Glomerular visceral epithelial cell (primary cell): Measurements from ENCODE around the gene GGPS1.
A peak's percentile ranks its signal among the peaks of the same experiment; 100 is the strongest.
"Not testable (repeated sequence)": the region's sequence is repeated elsewhere in the genome, so short reads cannot be mapped to it uniquely, and the experiment has no call there.

ENCODE experiments used
- DNase-seq: peaks from one replicate; pipeline ENCODE4 v3.0.0-alpha.2; 2016; ENCODE audit errors: extremely low spot score

The GGPS1 gene

DNA sequence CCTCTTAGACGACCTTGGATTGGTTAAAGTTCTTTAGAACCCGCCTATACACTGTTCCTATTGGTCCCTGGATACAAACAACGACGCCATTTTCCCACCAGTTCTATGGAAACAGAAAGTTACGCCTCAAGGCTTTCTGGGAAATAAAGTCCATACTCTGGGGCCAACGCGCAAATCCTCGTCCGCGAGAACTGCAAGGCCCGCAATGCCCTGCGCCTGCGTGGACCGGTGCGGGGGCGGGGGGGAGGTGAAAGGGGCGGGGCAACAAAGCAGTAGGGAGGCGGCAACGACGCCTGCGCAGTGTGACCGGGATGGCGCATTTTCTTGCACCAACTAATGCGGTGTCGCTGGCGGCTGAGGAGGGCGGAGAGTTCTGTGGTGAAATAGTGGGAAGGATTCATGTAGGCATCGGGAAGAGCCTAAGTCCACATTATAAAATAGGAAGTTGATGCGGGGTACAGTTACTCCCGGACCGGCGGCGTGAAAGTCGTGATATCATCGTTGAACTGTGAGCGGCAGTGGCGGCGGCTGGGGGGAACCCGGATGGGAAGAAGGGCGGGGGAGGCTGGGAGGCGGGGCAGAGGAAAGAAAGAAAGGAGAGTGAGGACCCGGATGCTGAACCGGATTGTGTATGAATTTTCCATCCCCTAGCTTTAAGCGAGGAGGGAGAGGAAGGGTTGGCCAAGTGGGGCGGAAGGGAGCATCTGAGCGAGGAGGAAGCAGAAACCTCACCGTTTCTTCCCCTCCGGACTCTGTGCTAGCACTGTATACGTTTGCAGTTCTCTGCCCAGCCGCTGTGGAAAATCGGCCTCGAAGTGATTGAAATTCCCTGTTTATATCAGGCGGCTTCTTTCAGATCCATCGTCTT is at the start of gene GGPS1:
Gene GGPS1, plus strand, starts transcription at position 300 of the 868 bp plus-strand sequence. CDS start 6,695 bp downstream, outside the sequence.
- DNase-seq = peak; percentile 100

DNA sequence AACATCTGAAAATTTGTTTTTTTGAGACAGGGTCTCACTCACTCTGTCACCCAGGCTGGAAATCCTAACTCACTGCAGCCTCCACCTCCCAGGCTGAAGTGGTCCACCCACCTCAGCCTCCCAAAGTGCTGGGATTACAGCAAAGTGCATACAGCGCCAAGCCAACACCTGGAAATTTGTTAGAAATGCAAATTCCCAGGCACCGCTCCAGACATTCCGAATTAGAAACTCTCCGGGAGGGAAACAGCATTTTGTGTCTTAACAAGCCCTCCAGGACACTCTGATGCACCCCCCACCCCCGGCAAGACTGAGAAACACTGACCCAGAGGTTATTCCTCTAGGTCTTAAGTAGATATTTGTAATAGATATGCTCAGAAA is 49.5 kb upstream of the GGPS1 start:
- DNase-seq = no peak

DNA sequence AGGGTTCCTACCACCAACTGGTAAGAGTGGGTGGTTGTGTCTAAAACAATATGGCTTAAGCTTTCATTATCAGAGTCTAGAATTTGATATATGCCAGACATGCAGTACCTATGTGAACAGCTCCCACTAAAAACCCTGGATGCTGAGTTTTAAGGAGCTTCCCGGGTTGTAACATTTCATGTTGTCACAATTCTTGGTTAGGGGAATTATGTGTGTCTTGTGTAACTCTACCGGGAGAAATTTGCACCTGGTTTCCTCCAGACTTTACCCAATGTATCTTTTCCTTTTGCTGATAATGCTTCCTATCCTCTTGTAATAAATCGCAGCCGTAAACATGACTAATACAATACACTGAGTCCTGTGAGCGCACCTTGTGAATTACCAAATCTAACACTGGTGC is 48.7 kb upstream of the GGPS1 start:
- no peak for DNase-seq

DNA sequence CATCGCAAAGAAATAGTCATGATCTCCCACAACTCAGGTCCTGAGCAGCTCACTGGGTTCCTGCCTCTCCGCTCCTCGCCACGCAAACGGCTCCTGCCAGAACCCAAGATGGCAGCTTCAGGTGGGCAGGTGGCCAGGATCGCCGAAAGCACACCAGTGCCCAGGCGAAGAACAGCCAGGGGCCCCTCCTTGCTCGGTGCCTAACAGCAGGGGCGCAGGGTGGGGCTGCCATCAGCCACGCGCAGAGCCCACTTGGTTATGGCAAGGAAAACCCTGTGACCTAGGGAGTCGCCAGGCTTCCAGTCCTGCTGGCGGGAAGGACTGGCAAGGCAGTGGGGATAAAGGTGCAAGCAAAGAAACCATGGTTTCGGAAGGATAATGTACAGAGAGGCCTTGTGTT is 47.9 kb upstream of the GGPS1 start:
- DNase-seq = no peak

DNA sequence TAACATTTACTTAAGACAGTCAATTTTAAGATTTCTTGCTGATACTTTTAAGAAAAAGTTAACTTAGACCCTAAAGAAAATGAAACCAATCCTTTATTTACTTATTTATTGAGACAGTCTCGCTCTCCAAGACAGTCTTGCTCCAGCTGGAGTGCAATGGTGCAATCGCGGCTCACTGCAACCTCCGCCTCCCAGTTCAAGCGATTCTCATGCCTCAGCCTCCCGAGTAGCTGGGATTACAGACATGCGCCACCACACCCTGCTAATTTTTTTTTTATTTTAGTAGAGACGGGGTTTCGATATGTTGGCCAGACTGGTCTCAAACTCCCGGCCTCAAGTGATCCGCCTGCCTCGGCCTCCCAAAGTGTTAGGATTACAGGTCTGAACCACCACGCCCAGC is 44.7 kb upstream of the GGPS1 start:
- not testable (repeated sequence) for DNase-seq

DNA sequence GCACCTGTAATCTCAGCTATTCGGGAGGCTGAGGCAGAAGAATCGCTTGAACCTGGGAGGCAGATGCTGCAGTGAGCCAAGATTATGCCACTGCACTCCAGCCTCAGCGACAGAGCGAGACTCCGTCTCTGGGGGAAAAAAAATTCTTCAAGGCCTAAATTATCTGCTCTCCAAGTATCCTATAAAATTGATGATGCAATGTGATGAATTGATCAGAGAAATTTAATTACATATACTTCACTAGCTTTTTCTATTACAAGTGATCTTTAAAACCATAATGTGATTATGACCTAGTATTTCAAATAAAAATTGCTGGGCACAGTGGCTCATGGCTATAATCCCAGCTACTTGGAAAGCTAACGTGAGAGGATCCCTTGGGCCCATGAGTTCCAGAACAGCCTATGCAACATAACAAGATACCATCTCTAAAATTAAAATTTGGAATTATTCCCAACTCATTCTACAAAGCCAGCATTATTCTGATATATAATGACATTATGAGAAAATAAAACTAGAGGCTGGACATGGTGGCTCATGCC is 44.1 kb upstream of the GGPS1 start:
- no peak for DNase-seq

DNA sequence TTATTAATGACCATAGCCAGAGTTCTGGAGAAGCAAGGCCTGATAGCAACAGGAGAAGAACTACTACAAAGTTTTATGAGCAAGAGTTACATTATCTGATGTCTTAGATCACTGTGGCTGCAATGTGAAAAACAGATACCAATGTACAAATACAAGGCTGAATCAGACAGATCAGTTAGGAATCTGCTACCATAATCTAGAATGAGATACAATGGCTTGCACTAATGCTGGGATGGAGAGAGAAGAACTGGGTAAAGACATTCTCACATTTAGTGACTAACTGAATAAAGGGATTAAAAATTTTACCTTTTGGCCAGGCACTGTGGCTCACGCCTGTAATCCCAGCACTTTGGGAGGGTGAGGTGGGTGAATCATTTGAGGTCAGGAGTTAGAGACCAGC is 41.7 kb upstream of the GGPS1 start:
- DNase-seq = no peak

DNA sequence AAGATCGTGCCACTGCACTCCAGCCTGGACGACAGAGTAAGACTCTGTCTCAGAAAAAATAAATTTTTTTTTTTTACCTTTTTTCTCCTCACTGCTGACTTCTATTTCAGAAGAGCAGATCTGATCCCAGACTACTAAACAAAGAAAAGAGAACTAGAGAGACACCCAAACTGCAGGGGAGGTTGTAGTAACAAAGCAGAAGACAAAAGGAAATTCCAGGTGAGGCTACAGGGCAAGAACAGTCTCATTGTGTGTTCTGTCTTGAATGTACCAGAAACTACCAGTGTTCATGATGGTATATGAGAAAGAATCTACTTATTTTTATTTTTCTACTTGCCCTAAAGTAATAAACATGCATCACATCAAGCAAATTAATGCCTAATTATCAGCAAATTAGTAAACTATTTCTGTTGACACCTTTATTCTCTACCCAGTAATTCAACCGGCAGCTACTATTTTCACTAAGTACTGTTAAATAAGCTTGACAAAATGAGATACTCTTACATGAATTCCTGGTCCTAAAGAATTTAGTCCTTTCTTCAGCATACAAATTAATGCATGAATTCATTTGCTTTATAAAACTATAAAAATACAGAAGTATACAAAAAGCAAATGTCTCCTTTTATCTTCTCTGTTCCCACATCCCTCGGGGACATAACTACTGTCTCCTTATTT is 41.0 kb upstream of the GGPS1 start:
- DNase-seq = no peak

DNA sequence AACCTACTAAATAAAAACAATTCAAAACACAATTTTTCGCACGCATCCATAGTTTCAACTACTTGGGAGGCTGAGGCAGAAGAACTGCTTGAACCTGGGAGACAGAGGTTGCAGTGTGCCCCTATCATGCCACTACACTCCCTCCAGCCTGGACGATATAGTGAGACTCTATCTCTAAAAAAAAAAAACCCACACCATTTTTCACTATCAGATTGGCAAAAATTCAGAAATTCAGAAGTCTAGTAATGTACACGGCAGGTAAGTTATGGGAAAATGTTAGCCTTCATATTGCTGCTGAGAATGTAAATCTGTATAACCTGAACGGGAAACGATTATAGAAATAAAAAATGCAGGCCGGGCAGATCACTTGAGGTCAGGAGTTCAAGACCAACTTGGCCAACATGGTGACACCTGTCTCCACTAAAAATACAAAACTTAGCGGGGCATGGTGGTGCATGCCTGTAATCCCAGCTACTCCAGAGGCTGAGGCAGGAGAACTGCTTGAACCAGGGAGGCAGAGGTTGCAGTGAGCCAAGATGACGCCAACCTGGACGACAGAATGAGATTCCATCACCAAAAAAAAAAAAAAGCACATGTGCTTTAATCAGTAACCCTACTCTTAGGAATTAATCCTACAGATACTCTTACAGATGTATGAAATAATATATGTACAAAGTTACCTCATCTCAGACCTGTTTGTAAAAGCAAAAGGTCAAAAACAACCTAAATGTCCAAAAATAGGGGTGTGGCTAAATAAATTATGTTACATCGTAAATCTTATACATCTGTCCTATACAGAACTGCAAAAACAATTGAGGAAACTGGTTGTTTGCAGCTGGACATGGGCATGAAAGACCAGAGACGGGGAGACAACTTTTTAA is 38.3 kb upstream of the GGPS1 start:
- DNase-seq = no peak

DNA sequence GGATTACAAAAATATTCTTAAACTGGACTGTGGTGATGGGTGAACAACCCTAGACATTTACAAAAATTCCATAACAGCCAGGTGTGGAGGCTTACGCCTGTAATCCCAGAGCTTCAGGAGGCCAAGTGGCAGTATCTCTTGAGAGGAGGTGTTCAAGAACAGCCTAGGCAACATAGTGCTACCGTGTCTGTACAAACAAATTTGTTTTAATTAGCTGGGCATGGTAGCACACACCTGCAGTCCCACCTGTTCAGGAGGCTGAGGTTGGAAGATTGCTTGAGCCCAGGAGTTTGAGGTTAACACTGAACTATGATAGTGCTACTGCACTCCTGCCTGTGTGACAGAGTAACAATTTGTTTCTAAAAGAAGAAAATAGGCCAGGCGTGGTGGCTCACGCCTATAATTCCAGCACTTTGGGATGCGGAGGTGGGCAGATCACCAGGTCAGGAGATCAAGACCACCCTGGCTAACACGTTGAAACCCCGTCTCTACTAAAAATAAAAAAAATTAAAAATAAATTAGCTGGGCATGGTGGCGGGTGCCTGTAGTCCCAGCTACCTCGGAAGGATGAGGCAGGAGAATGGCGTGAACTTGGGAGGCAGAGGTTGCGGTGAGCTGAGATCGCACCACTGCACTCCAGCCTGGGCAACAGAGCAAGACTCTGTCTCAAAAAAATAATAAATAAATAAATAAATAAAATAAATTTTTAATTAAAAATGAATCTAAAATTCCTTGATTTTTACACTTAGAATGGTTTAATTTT is 37.4 kb upstream of the GGPS1 start:
- no peak for DNase-seq

DNA sequence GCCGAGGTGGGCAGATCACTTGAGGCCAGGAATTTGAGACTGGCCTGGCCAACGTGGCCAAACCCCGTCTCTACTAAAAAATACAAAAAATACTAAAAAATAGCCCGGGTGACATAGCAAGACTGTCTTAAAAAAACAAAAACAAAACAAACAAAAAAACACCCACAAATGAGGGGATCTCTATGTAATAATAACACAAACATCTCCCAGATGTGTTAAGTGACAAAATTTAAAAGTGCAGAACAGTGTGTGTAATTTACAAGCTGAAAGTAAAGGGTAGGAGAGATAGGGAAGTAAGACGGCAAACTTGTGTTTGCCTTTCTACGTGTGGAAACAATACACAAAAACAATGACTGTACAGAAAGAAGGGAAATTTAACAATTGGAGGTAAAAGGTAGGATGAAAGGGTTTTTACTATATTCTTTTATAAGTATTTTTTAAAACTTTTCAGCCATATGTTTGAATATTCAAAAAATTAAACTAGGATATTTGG is 36.7 kb upstream of the GGPS1 start:
- no peak for DNase-seq

DNA sequence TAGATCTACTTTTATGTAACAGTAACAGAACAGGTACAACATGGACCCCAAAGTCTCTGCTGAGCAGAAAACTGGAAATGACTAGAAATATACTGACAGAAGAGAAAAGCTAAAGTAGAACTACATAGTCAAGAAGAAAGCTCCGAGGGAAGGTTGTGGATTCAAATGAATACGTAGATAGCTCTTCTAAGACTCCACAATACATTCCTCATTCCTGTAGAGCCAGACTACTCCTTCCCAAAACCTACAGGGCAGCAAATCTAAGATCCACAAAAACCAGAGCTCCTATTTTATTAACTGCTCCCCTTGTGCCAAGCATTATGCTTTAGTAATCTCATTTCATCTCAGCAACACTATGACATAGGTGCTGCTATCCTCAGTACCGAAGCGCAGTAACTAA is 35.6 kb upstream of the GGPS1 start:
- no peak for DNase-seq

DNA sequence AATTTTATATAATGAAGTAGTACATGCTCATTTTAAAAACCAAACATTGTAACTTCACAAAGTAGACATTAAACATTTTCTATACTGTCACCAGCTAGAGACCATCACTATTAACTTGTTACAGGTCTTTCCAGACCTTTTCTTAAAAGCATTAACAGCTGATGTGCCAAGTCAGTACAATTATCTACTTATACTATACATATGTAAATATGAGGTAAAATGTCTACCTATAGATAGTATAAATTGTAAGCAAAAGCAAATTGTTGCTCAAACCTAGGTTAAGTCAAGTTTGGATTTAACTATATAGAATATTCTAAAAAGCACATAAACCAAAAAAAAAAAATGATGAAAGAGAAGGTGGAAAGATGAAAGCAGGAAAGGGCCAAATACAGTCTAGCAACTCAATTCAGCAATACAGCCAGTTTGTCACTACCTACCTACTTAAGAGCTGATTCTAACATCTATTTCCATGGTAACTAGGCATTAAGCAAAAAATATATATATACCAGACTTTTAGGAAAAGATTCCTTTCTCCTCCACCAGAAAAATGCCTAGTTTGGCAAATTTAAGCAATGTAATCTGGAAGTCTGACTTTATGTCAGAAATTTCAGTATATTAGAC is 34.9 kb upstream of the GGPS1 start:
- DNase-seq = no peak

DNA sequence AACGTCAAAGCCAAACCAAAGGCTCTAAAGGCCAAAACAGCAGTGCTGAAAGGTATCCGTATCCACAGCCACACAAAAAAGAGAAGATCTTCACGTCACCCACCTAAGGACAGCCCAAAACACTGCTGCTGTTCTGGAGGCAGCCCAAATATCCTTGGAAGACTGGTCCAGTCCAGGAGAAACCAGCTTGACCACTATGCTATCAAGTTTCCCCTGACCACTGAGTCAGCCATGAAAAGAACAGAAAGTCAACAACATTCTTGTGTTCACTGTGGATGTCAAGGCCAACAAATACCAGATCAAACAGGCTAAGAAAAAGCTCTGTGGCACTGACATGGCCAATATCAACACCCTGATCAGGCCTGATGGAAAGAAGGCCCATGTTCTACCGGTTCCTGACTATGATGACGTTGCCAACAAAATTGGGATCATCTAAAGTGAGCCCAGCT is 32.4 kb upstream of the GGPS1 start:
- no peak for DNase-seq

DNA sequence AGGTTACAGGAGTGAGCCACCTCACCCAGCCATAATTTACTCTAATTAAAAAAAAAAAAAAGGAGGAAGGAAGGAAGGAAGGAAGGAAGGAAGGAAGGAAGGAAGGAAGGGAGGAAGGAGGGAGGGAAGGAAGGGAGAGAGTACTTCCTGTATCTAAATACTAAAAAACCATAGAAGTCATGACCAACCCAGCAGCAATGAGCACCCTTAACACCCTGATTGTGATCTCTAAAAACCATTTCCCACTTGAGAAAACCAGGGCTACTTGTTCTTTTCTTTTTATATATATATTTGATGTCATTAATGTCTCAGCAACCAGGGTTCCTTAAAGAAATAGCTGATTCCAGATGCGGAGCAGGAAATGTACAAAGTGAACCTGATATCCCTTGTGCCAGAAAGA is 31.6 kb upstream of the GGPS1 start:
- no peak for DNase-seq

DNA sequence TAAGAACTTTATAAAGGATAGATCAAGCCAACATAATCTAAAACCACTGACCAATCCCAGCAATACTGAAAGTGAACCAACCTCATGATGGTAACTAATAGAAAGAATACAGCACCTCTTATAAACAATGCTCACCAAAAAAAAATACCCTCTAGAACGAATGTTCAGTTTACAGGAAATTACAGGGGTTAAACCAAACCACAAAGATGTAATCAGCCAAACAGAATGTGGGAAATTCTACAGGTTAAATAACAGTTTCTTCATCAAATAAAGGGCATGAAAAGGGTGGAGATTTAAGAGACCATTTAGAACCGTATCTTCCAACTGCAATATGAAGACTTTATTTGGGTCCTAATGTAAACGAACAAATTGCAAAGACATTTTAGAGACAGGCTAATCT is 30.8 kb upstream of the GGPS1 start:
- DNase-seq = no peak

DNA sequence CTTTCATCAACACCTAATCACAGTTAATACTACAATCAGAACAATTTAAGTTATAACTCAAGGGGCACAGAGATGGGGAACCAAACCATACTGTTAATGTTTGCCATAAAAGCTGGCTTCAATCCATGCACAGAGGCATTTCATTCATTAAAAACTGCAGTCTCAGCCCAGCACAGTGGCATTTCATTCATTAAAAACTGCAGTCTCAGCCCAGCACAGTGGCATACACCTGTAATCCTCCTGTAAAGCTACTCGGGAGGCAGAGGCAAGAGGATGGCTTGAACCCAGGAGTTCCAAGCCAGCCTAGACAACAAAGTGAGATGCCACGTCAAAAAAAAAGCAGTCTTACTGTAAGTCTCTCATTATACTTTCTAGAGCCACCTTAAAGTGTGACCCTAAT is 29.6 kb upstream of the GGPS1 start:
- DNase-seq = no peak

DNA sequence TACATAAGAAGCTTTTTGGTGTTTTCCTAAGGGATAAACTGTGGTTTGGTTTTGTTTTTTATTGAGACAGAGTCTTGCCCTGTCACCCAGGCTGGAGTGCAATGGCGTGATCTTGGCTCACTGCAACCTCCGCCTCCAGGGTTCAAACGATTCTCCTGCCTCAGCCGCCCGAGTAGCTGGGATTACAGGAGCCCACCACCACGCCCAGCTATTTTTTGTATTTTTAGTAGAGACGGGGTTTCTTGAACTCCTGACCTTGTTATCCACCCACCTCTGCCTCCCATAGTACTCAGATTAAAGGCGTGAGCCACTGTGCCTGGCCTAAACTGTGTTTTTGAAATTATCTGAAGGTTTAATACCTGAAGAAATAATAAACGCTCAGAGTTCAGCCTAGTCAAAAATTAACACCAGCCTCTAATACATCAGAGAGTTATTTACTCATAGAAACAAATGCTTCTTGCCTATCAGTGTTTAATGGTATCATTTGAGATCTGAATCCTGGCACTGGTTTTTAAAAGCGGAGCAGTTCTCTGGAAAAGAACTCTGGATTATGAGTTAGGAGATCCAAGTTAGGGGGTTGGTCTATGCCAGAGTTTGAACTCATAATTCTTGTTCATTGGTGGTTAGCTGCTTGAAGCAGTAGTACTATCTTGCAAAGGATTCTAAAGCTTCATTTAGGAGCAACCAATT is 29.1 kb upstream of the GGPS1 start:
- no peak for DNase-seq

DNA sequence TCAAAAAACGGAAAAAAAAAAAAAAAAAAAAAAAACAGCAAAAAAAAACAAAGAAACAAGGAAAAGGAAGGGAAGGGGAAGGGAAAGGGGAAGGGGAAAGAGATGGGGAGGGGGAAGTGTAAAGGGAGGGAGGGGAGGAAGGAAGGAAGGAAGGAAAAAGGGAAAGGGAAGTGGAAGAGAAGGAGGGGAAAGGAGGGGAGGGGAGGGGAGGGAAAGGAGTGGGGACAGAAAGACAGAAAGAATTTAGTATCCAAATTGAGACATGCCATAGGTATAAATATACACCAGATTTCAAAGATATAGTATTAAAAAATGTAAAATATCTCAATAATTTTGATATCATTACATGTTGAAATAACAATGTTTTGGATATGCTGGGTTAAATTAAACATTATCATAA is 26.2 kb upstream of the GGPS1 start:
- no peak for DNase-seq
